Activated CD4-positive, alpha-beta T cell treated with anti-CD3 and anti-CD28 coated beads, Interleukin-2, amount 10 ng/mL, durations not matched to agents 24 days and 14 days (primary cell): ENCODE data around the gene PJVK. TPM values are rescaled to one million over a fixed set of nuclear protein-coding genes. Genes with fewer than 3 reads are reported as not detected.
"Not testable (repeated sequence)": the region's sequence is repeated elsewhere in the genome, so short reads cannot be mapped to it uniquely, and the experiment has no call there.

Source experiments
- DNase-seq: peaks from one replicate; pipeline ENCODE4 v3.0.0; 2022
- H3K27ac Mint-ChIP-seq: one replicate; pipeline ENCODE4 v1.8.0; 2022; ENCODE audit warnings: mild to moderate bottlenecking, mixed read lengths
- H3K27me3 Mint-ChIP-seq: one replicate; pipeline ENCODE4 v1.8.0; 2022; ENCODE audit warnings: mixed read lengths
- H3K36me3 Mint-ChIP-seq: one replicate; pipeline ENCODE4 v1.8.0; 2022; ENCODE audit warnings: low read depth, mild to moderate bottlenecking, mixed read lengths
- H3K4me1 Mint-ChIP-seq: one replicate; pipeline ENCODE4 v1.8.0; 2021; ENCODE audit warnings: mixed read lengths
- H3K4me3 Mint-ChIP-seq: one replicate; pipeline ENCODE4 v1.8.0; 2022; ENCODE audit warnings: mild to moderate bottlenecking, moderate library complexity, mixed read lengths
- H3K9me3 Mint-ChIP-seq: one replicate; pipeline ENCODE4 v1.8.0; 2021; ENCODE audit warnings: mixed read lengths
- intact Hi-C: fragments of 100-400 bp; cut with micrococcal nuclease; formaldehyde crosslinking; loops from one replicate; pipeline ENCODE4 v1.15.1; 2023
- total RNA-seq: library from RNA; stranded (reverse); gene quantifications from 2 replicates; pipeline ENCODE4 v1.2.3, GENCODE V29; 2022

Gene PJVK
- total RNA-seq, 1 donor from 2014 or later = 2.3 TPM

- no peak overlapping the region for H3K4me3 Mint-ChIP-seq
- peaks cover 28% of the 10 kb centered on the region for H3K4me1 Mint-ChIP-seq
- intact Hi-C loops = loop anchor here (10.0 kb wide), 1 partner anchor 846 kb away; the partner anchor contains the start of gene SESTD1
- no peaks in the 10 kb centered on the region for H3K9me3 Mint-ChIP-seq
- H3K27ac Mint-ChIP-seq = no peak overlapping the region
- DNase-seq = no peak
- no peaks in the 10 kb centered on the region for H3K27me3 Mint-ChIP-seq
- H3K36me3 Mint-ChIP-seq = peaks cover 13% of the 10 kb centered on the region
Measured at GRCh38 chr2:178419123-178419522, 32.1 kb upstream of the PJVK start.

- peaks cover 26% of the 10 kb centered on the region for H3K36me3 Mint-ChIP-seq
Measured at GRCh38 chr2:178420463-178420999, 30.6 kb upstream of the PJVK start.

GRCh38 chr2:178422097-178422496 is 29.1 kb upstream of the PJVK start:
- Mint-ChIP-seq H3K27me3 (no peaks in the 10 kb centered on the region), H3K36me3 (peaks cover 40% of the 10 kb centered on the region), H3K4me1 (peaks cover 14% of the 10 kb centered on the region), H3K9me3 (peaks cover 5% of the 10 kb centered on the region), H3K4me3 (no peak overlapping the region), H3K27ac (no peak overlapping the region)
- DNase-seq = peak; percentile 43
- intact Hi-C loops = no loop called here

More at GRCh38 chr2:178420463-178420999, 30.6 kb upstream of the PJVK start:
- Mint-ChIP-seq H3K4me1 (peaks cover 21% of the 10 kb centered on the region), H3K27ac (no peak overlapping the region), H3K27me3 (no peaks in the 10 kb centered on the region), H3K4me3 (no peak overlapping the region), H3K9me3 (no peaks in the 10 kb centered on the region)
- no peak for DNase-seq
- intact Hi-C loops = no loop called here

GRCh38 chr2:178423746-178424145 is 27.4 kb upstream of the PJVK start:
- H3K9me3 Mint-ChIP-seq, H3K4me3 Mint-ChIP-seq, intact Hi-C loops, DNase-seq, H3K27ac Mint-ChIP-seq, H3K27me3 Mint-ChIP-seq: not testable (repeated sequence)
- Mint-ChIP-seq H3K36me3 (peaks cover 54% of the 10 kb centered on the region), H3K4me1 (peaks cover 14% of the 10 kb centered on the region)

- Mint-ChIP-seq H3K36me3 (peaks cover 66% of the 10 kb centered on the region), H3K9me3 (peaks cover 5% of the 10 kb centered on the region), H3K4me3 (no peak overlapping the region), H3K27me3 (no peaks in the 10 kb centered on the region), H3K27ac (no peak overlapping the region), H3K4me1 (peaks cover 10% of the 10 kb centered on the region)
- DNase-seq = no peak
- intact Hi-C loops = no loop called here
Measured at GRCh38 chr2:178425255-178425827, 25.8 kb upstream of the PJVK start.

GRCh38 chr2:178426388-178426787 is 24.8 kb upstream of the PJVK start:
- peaks cover 6% of the 10 kb centered on the region for H3K4me1 Mint-ChIP-seq
- intact Hi-C loops = no loop called here
- no peak overlapping the region for H3K27ac Mint-ChIP-seq
- peaks cover 5% of the 10 kb centered on the region for H3K9me3 Mint-ChIP-seq
- peak; percentile 51 for DNase-seq
- no peak overlapping the region for H3K4me3 Mint-ChIP-seq
- H3K36me3 Mint-ChIP-seq = peaks cover 66% of the 10 kb centered on the region
- H3K27me3 Mint-ChIP-seq = no peaks in the 10 kb centered on the region

- Mint-ChIP-seq H3K27ac (no peak overlapping the region), H3K4me1 (peaks cover 6% of the 10 kb centered on the region), H3K27me3 (peaks cover 3% of the 10 kb centered on the region), H3K36me3 (peaks cover 71% of the 10 kb centered on the region), H3K4me3 (no peak overlapping the region), H3K9me3 (peaks cover 5% of the 10 kb centered on the region)
- DNase-seq = no peak
- intact Hi-C loops = no loop called here
Measured at GRCh38 chr2:178427458-178427857, 23.7 kb upstream of the PJVK start.

- intact Hi-C loops = loop anchor here (2.0 kb wide), 1 partner anchor 16 kb away; no protein-coding TSS in a partner anchor
- no peak overlapping the region for H3K4me3 Mint-ChIP-seq
- no peak for DNase-seq
- H3K27ac Mint-ChIP-seq = no peak overlapping the region
- H3K4me1 Mint-ChIP-seq = peaks cover 6% of the 10 kb centered on the region
- H3K27me3 Mint-ChIP-seq = peaks cover 3% of the 10 kb centered on the region
- peaks cover 67% of the 10 kb centered on the region for H3K36me3 Mint-ChIP-seq
- H3K9me3 Mint-ChIP-seq = peaks cover 5% of the 10 kb centered on the region
Measured at GRCh38 chr2:178428396-178428806, 22.8 kb upstream of the PJVK start.

- Mint-ChIP-seq H3K4me3 (no peak overlapping the region), H3K27me3 (peaks cover 3% of the 10 kb centered on the region), H3K36me3 (peaks cover 70% of the 10 kb centered on the region), H3K27ac (no peak overlapping the region), H3K9me3 (peaks cover 5% of the 10 kb centered on the region), H3K4me1 (peaks cover 6% of the 10 kb centered on the region)
- no peak for DNase-seq
- intact Hi-C loops = loop anchor here (2.0 kb wide), 1 partner anchor 15 kb away; no protein-coding TSS in a partner anchor
Measured at GRCh38 chr2:178429336-178429735, 21.8 kb upstream of the PJVK start.

GRCh38 chr2:178436662-178437061 is 14.5 kb upstream of the PJVK start:
- Mint-ChIP-seq H3K27me3 (peaks cover 3% of the 10 kb centered on the region), H3K4me1 (no peaks in the 10 kb centered on the region), H3K9me3 (no peaks in the 10 kb centered on the region), H3K27ac (no peak overlapping the region), H3K36me3 (peaks cover 56% of the 10 kb centered on the region), H3K4me3 (no peak overlapping the region)
- no peak for DNase-seq
- intact Hi-C loops = no loop called here

GRCh38 chr2:178441426-178441825 is 9.8 kb upstream of the PJVK start:
- no peak for DNase-seq
- no peak overlapping the region for H3K4me3 Mint-ChIP-seq
- no peaks in the 10 kb centered on the region for H3K9me3 Mint-ChIP-seq
- H3K27me3 Mint-ChIP-seq = no peaks in the 10 kb centered on the region
- H3K4me1 Mint-ChIP-seq = peaks cover 5% of the 10 kb centered on the region
- no peak overlapping the region for H3K27ac Mint-ChIP-seq
- intact Hi-C loops = no loop called here
- H3K36me3 Mint-ChIP-seq = peaks cover 59% of the 10 kb centered on the region

GRCh38 chr2:178448968-178449661 is 2.1 kb upstream of the PJVK start:
- H3K4me3 Mint-ChIP-seq = peak overlapping the region; percentile 7
- peaks cover 39% of the 10 kb centered on the region for H3K36me3 Mint-ChIP-seq
- H3K27me3 Mint-ChIP-seq = peaks cover 2% of the 10 kb centered on the region
- intact Hi-C loops = no loop called here
- H3K4me1 Mint-ChIP-seq = peaks cover 27% of the 10 kb centered on the region
- no peak overlapping the region for H3K27ac Mint-ChIP-seq
- DNase-seq = no peak
- H3K9me3 Mint-ChIP-seq = no peaks in the 10 kb centered on the region

GRCh38 chr2:178449700-178450523 is 1.3 kb upstream of the PJVK start:
- H3K4me1 Mint-ChIP-seq = peaks cover 25% of the 10 kb centered on the region
- H3K4me3 Mint-ChIP-seq = peak overlapping the region; percentile 91
- no peaks in the 10 kb centered on the region for H3K9me3 Mint-ChIP-seq
- H3K27ac Mint-ChIP-seq = peak overlapping the region; percentile 95
- H3K27me3 Mint-ChIP-seq = peaks cover 6% of the 10 kb centered on the region
- intact Hi-C loops = loop anchor here (1.0 to 2.0 kb wide), 4 partner anchors 37 to 1237 kb away; partner anchors contain the start of gene HNRNPA3
- H3K36me3 Mint-ChIP-seq = peaks cover 33% of the 10 kb centered on the region
- no peak for DNase-seq

- peak overlapping the region; percentile 95 for H3K27ac Mint-ChIP-seq
- H3K36me3 Mint-ChIP-seq = peaks cover 28% of the 10 kb centered on the region
- no peaks in the 10 kb centered on the region for H3K9me3 Mint-ChIP-seq
- DNase-seq = no peak
- peaks cover 7% of the 10 kb centered on the region for H3K27me3 Mint-ChIP-seq
- H3K4me3 Mint-ChIP-seq = peak overlapping the region; percentile 91
- peaks cover 25% of the 10 kb centered on the region for H3K4me1 Mint-ChIP-seq
- intact Hi-C loops = loop anchor here (1.0 to 2.0 kb wide), 4 partner anchors 37 to 1238 kb away; partner anchors contain the start of gene HNRNPA3
Measured at GRCh38 chr2:178450524-178450773, 729 bp upstream of the PJVK start.
